ENCODE results near the gene CROT. TPM values are rescaled to one million over a fixed set of nuclear protein-coding genes. Genes with fewer than 3 reads are reported as not detected.

CROT gene
- 12.2 and 13.8 TPM in 2 replicates for total RNA-seq

GRCh38 chr7:87345166-87345927 lies at the start of gene CROT:
Gene CROT, plus strand, starts transcription at chr7:87345664. Its CDS starts 3,405 bp downstream, at chr7:87349069.

Small RNA genes lying within 50 kb of the gene (small RNA-seq; reads per million reads assigned to genes)
- gene RF02195 (not detected), gene RF02196 (not detected)

Other genes with a start within 250 kb of the CROT start
- 59.4 and 98.2 TPM in 2 replicates for gene DMTF1, start 193.2 kb upstream of the CROT start, total RNA-seq
- gene TMEM243, start 125.9 kb upstream of the CROT start, total RNA-seq: 32.4 and 44.5 TPM in 2 replicates
- 10.4 and 23.5 TPM in 2 replicates for gene ABCB4, start 130.0 kb downstream of the CROT start, total RNA-seq

Measured in hair follicle dermal papilla cell (primary cell).